OCI-LY1 (cell line): ENCODE measurements around the gene USP7.

ENCODE experiments used
- H2AFZ ChIP-seq: fragments of 200-600 bp; sonication (generic), shearing (Covaris generic); 2 replicates; pipeline ENCODE4 v1.6.0; 2014; ENCODE audit warnings: antibody characterized with exemption, mild to moderate bottlenecking, low read length
- H3F3A ChIP-seq: fragments of 200-600 bp; sonication (generic), shearing (Covaris generic); 2 replicates; pipeline ENCODE4 v1.6.0; 2014; ENCODE audit warnings: mild to moderate bottlenecking, antibody characterized with exemption, low read length, moderate library complexity; ENCODE audit not compliant: insufficient read depth
- H3K27ac ChIP-seq: fragments of 200-600 bp; sonication (generic); 2 replicates; pipeline ENCODE4 v1.5.1; 2014; ENCODE audit warnings: low read length, mixed run types, mild to moderate bottlenecking, low read depth; ENCODE audit not compliant: poor library complexity, severe bottlenecking
- H3K27me3 ChIP-seq: fragments of 200-600 bp; sonication (generic); 2 replicates; pipeline ENCODE4 v1.6.0; 2014; ENCODE audit warnings: antibody characterized with exemption, mild to moderate bottlenecking, low read length, moderate library complexity; ENCODE audit not compliant: insufficient read depth
- H3K36me3 ChIP-seq: fragments of 200-600 bp; sonication (generic); 2 replicates; pipeline ENCODE4 v1.6.1; 2014; ENCODE audit warnings: mild to moderate bottlenecking, antibody characterized with exemption, low read length, moderate library complexity, mixed read lengths; ENCODE audit not compliant: insufficient read depth
- H3K4me1 ChIP-seq: fragments of 200-600 bp; sonication (generic); 2 replicates; pipeline ENCODE4 v1.5.1; 2014; ENCODE audit warnings: mild to moderate bottlenecking, low read length, moderate library complexity; ENCODE audit not compliant: insufficient read depth, severe bottlenecking
- H3K4me2 ChIP-seq: fragments of 200-600 bp; sonication (generic), shearing (Covaris generic); 2 replicates; pipeline ENCODE4 v1.6.1; 2014; ENCODE audit warnings: low read length
- H3K4me3 ChIP-seq: fragments of 200-600 bp; sonication (generic); 2 replicates; pipeline ENCODE4 v1.5.1; 2014; ENCODE audit warnings: low read length, low read depth, mild to moderate bottlenecking, mixed read lengths; ENCODE audit not compliant: poor library complexity, severe bottlenecking
- H3K79me2 ChIP-seq: fragments of 200-600 bp; shearing (Covaris generic); 2 replicates; pipeline ENCODE4 v1.6.1; 2016; ENCODE audit warnings: mixed run types, low read length, mixed read lengths; ENCODE audit not compliant: insufficient read depth
- H3K9ac ChIP-seq: fragments of 200-600 bp; sonication (generic), shearing (Covaris generic); 2 replicates; pipeline ENCODE4 v1.6.1; 2014; ENCODE audit warnings: mild to moderate bottlenecking, low read length, mixed read lengths
- H3K9me2 ChIP-seq: fragments of 200-600 bp; sonication (generic), shearing (Covaris generic); 2 replicates; pipeline ENCODE4 v1.6.1; 2014; ENCODE audit warnings: low read depth, mild to moderate bottlenecking, low read length, mixed read lengths
- H3K9me3 ChIP-seq: fragments of 200-600 bp; shearing (Covaris generic); 2 replicates; pipeline ENCODE4 v1.6.1; 2014; ENCODE audit warnings: low read length, mixed read lengths
- H4K20me1 ChIP-seq: fragments of 200-600 bp; sonication (generic), shearing (Covaris generic); 2 replicates; pipeline ENCODE4 v1.6.0; 2016; ENCODE audit warnings: mild to moderate bottlenecking, low read length; ENCODE audit not compliant: insufficient read depth
- CTCF ChIP-seq: fragments of 200-600 bp; sonication (generic), shearing (Covaris generic); IDR thresholded peaks from 2 replicates; pipeline ENCODE4 v1.5.1; 2017; ENCODE audit warnings: mild to moderate bottlenecking, antibody characterized with exemption, low read length, moderate library complexity, mixed read lengths
- EZH2 ChIP-seq: fragments of 200-600 bp; sonication (generic), shearing (Covaris generic); IDR thresholded peaks from 2 replicates; pipeline ENCODE4 v1.8.0; 2017; ENCODE audit warnings: borderline replicate concordance, mixed run types, mild to moderate bottlenecking, antibody characterized with exemption, low read length, moderate library complexity, mixed read lengths

Gene USP7

GRCh38 chr16:8858994-8859912 lies 104.5 kb downstream of the USP7 start:
- TF ChIP-seq EZH2 = no peak
- TF ChIP-seq CTCF = no peak
- no peak overlapping the region for H3K27ac ChIP-seq

GRCh38 chr16:8855972-8856371 lies 107.7 kb downstream of the USP7 start:
- peaks cover 82% of the 10 kb centered on the region for H3K36me3 ChIP-seq
- H3K79me2 ChIP-seq = 0 out of 2 replicates have a peak, but pooled peaks cover 2% of the 10 kb centered on the region
- no peaks in the 10 kb centered on the region for H3K9me2 ChIP-seq
- H3K4me1 ChIP-seq = no peaks in the 10 kb centered on the region
- H3K9ac ChIP-seq = no peak overlapping the region
- H3K27ac ChIP-seq = no peak overlapping the region
- H3F3A ChIP-seq = no peaks in the 10 kb centered on the region
- TF ChIP-seq CTCF (no peak), EZH2 (no peak)
- no peaks in the 10 kb centered on the region for H3K27me3 ChIP-seq
- H2AFZ ChIP-seq = no peak overlapping the region
- no peaks in the 10 kb centered on the region for H4K20me1 ChIP-seq
- H3K4me3 ChIP-seq = no peak overlapping the region
- no peaks in the 10 kb centered on the region for H3K9me3 ChIP-seq
- no peak overlapping the region for H3K4me2 ChIP-seq

More at GRCh38 chr16:8858994-8859912, 104.5 kb downstream of the USP7 start:
- Histone ChIP-seq H3K36me3 (peaks cover 59% of the 10 kb centered on the region), H3F3A (no peaks in the 10 kb centered on the region), H3K79me2 (peaks cover 29% of the 10 kb centered on the region), H2AFZ (no peak overlapping the region), H3K9me3 (no peaks in the 10 kb centered on the region), H3K4me3 (no peak overlapping the region), H4K20me1 (no peaks in the 10 kb centered on the region), H3K27me3 (no peaks in the 10 kb centered on the region), H3K4me1 (peaks cover 10% of the 10 kb centered on the region), H3K9ac (no peak overlapping the region), H3K4me2 (no peak overlapping the region), H3K9me2 (no peaks in the 10 kb centered on the region)

GRCh38 chr16:8855051-8855786 lies 108.5 kb downstream of the USP7 start:
- Histone ChIP-seq H3K9ac (no peak overlapping the region), H3K4me2 (no peak overlapping the region), H3K27ac (no peak overlapping the region), H3K9me2 (no peaks in the 10 kb centered on the region), H3K79me2 (no peaks in the 10 kb centered on the region), H2AFZ (no peak overlapping the region), H3K27me3 (no peaks in the 10 kb centered on the region), H3K9me3 (no peaks in the 10 kb centered on the region), H4K20me1 (no peaks in the 10 kb centered on the region), H3F3A (no peaks in the 10 kb centered on the region), H3K36me3 (peaks cover 88% of the 10 kb centered on the region), H3K4me1 (no peaks in the 10 kb centered on the region), H3K4me3 (no peak overlapping the region)
- TF ChIP-seq EZH2 (no peak), CTCF (peak; percentile 47; the same call in 1 of the 2 replicates)
